GM12874 (cell line): ENCODE measurements around the gene TRPM5.

ENCODE experiments used
- TF ChIP-seq, protein P1 (sequence below): IDR thresholded peaks from 2 replicates; pipeline ENCODE4 v1.5.1; 2011; ENCODE audit warnings: low read depth, mild to moderate bottlenecking, control low read depth, low read length, moderate library complexity; ENCODE audit not compliant: insufficient read depth

Gene TRPM5

DNA sequence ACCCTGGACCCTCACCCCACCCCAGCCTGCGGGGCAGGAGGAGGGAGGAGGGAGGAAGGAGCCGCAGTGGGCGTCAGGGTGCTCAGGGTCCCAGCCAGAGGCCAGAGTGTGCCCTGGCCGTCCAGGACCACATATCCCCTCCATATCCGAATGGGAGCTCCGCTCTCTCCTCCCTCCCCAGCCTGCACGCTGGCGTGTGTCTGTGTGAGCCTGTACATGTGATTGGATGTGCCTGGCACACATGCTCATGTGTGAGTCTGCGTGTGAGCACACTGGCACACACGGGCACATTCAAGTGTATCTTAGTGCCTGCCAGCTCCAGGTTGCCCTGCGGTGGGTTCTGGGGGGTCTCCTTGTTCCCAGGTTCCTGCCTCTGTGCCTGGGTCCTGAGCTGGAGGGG, 35.6 kb downstream of the TRPM5 start:
- TF ChIP-seq, protein P1, sequence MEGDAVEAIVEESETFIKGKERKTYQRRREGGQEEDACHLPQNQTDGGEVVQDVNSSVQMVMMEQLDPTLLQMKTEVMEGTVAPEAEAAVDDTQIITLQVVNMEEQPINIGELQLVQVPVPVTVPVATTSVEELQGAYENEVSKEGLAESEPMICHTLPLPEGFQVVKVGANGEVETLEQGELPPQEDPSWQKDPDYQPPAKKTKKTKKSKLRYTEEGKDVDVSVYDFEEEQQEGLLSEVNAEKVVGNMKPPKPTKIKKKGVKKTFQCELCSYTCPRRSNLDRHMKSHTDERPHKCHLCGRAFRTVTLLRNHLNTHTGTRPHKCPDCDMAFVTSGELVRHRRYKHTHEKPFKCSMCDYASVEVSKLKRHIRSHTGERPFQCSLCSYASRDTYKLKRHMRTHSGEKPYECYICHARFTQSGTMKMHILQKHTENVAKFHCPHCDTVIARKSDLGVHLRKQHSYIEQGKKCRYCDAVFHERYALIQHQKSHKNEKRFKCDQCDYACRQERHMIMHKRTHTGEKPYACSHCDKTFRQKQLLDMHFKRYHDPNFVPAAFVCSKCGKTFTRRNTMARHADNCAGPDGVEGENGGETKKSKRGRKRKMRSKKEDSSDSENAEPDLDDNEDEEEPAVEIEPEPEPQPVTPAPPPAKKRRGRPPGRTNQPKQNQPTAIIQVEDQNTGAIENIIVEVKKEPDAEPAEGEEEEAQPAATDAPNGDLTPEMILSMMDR: no peak

DNA sequence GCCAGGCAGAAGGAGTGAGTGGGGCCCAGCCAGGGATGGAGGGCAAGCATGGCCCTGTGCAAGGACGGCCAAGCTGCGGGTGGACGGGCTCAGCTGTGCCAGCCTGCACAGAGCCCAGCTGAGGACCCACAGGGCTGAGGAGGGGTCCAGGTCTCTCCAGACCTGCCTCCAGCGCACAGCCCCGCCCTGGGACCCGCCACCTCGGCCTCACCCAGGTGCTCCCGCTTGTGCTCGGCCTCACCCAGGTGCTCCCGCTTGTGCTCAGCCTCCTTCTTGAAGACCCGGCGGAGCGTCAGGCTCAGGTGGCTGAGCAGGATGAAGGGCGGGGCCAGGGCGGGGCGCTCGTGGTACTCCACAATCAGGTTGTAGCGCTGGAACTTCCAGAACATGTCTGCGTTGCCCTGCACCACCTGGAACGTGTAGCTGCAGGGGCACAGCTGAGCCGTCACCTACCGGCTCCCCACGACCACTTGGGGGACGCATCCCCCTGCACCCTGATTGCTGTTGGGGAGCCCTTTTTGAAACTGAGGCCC, 37.4 kb downstream of the TRPM5 start:
- TF ChIP-seq, protein P1: no peak

DNA sequence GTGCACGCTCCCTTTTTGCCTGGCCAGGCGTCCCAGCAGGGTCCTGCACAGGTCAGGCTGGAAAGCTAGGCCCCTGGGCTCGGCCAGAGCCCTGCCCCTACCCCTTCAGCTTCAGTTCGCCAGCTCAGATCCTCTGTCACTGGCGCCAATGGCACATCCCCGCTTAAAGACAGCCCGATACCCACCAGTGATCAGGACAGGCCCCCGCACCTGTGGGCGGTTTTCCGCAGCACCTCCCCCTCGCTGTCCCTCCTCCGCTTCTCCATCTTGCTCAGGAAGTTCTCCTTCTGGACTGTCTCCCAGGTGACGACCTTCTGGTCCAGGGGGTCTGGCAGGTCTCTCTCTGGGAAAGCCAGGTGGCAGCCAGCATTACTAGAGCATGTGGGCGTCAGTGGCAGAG, 37.9 kb downstream of the TRPM5 start:
- TF ChIP-seq, protein P1: no peak

DNA sequence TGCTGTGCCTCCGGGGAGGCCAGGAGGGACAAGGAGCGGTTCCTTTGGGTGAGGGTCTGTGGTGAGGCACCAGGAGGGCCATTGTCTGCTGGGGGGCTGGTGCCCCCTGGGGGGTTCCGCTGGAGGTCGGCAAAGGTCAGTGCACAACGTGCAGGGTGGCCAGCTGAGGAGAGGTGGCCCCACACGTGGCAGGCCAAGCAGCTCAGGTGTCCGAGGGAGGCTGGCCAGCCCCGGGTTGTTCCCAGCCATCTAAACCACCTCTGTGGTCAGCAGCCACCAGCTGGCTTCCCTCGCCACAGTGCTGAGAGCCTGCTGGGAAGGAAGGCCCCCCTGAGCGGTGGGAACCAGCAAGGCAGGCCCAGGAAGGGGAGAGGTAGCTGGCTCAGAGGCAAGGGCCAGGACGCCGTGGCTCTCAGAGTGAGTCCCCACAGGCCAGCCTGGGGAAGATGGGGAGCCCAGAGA, 39.5 kb downstream of the TRPM5 start:
- TF ChIP-seq, protein P1: no peak

DNA sequence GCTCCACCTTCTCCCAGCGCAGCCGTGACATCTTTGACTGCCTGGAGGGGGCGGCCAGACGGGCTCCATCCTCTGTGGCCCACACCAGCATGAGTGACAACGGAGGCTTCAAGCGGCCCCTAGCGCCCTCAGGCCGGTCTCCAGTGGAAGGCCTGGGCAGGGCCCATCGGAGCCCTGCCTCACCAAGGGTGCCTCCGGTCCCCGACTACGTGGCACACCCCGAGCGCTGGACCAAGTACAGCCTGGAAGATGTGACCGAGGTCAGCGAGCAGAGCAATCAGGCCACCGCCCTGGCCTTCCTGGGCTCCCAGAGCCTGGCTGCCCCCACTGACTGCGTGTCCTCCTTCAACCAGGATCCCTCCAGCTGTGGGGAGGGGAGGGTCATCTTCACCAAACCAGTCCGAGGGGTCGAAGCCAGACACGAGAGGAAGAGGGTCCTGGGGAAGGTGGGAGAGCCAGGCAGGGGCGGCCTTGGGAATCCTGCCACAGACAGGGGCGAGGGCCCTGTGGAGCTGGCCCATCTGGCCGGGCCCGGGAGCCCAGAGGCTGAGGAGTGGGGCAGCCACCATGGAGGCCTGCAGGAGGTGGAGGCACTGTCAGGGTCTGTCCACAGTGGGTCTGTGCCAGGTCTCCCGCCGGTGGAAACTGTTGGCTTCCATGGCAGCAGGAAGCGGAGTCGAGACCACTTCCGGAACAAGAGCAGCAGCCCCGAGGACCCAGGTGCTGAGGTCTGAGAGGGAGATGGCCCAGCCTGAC, 41.2 kb downstream of the TRPM5 start:
- TF ChIP-seq, protein P1: no peak

DNA sequence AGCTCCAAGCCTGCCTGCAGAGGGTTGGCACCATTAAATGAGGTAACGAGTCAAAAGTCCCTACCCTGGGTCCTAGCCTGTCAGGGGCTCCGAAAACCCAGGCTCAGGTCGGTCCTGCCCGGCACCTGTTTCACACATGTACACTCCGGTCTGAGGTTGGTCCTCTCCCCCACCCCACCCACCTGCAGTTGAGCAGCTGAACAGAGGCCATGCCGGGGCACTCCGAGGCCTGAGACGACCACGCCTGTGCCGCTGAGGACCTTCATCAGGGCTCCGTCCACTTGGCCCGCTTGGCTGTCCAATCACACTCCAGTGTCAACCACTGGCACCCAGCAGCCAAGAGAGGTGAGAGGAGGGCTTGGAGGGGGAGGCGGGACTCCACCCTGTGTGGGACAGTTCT, 42.2 kb downstream of the TRPM5 start:
- TF ChIP-seq, protein P1: no peak

DNA sequence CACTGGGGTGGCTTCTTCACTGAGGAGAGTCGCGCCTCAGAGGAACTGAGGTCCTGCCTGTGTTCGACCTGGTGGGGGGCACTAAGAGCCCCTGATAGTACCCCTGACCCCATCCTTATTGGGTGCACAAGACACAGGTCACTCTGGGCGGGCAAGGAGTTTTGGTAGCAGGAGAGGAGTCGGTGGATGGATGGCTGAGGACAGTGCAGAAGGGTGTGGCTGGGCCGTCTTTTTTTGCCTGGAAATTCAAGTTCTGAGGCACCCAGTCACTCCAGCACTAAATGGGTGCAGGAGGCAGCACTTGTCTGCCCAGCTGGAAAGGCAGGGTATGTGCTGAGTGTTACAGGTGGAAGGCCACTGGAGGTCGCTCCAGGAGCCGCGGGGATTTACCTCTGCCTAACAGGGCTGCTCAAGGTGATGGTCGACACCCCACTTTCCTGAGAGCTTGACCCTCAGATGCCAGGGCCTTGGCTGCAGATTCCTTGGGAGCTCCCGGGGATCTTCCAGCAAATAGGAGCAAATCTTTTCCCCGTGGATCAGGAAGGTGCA, 42.8 kb downstream of the TRPM5 start:
- TF ChIP-seq, protein P1: no peak
